GM23338 (cell line): ENCODE measurements around the gene KCNMA1.

Experiments
- CREB1 ChIP-seq: fragments of 250-450 bp; sonication (Bioruptor Pico); IDR thresholded peaks from 2 replicates; pipeline ENCODE4 v1.5.0; 2020; ENCODE audit warnings: low read depth, mild to moderate bottlenecking, moderate library complexity
- CTCF ChIP-seq, 2 experiments: fragments of 200-600 bp in 1 of 2; sonication (generic) in 1 of 2; conservative IDR thresholded peaks; 2 replicates each; pipeline versions ENCODE4 v1.5.1 to v1.6.1; 2016 to 2017; ENCODE audit warnings: antibody characterized with exemption in 2 of 2, low read depth in 2 of 2, mild to moderate bottlenecking in 2 of 2, moderate library complexity in 1 of 2
- ETS1 ChIP-seq: IDR thresholded peaks from 2 replicates; pipeline ENCODE4 v1.6.1; 2016; ENCODE audit warnings: antibody characterized with exemption
- EZH2 ChIP-seq: fragments of 200-600 bp; sonication (generic); IDR thresholded peaks from one replicate; pipeline ENCODE4 v1.8.0; 2017; ENCODE audit warnings: antibody characterized with exemption, mild to moderate bottlenecking, low read depth; ENCODE audit not compliant: unreplicated experiment
- EZH2phosphoT487 ChIP-seq: fragments of 200-600 bp; sonication (generic); IDR thresholded peaks from one replicate; pipeline ENCODE4 v1.8.1; 2018; ENCODE audit warnings: antibody characterized with exemption; ENCODE audit not compliant: unreplicated experiment
- JUNB ChIP-seq: IDR thresholded peaks from one replicate; pipeline ENCODE4 v1.6.1; 2016; ENCODE audit warnings: antibody characterized with exemption; ENCODE audit not compliant: unreplicated experiment
- NANOG ChIP-seq: IDR thresholded peaks from 2 replicates; pipeline ENCODE4 v1.6.1; 2016; ENCODE audit warnings: antibody characterized with exemption, borderline replicate concordance
- POLR2AphosphoS5 ChIP-seq: IDR thresholded peaks from 2 replicates; pipeline ENCODE4 v1.6.1; 2016; ENCODE audit warnings: antibody characterized with exemption, low read depth
- REST ChIP-seq: IDR thresholded peaks from one replicate; pipeline ENCODE4 v1.6.1; 2018; ENCODE audit warnings: antibody characterized with exemption; ENCODE audit not compliant: unreplicated experiment
- STAT1 ChIP-seq: IDR thresholded peaks from one replicate; pipeline ENCODE4 v1.6.1; 2016; ENCODE audit warnings: antibody characterized with exemption; ENCODE audit not compliant: unreplicated experiment
- ZNF114 ChIP-seq: fragments of 250-450 bp; sonication (Bioruptor Pico); IDR thresholded peaks from 2 replicates; pipeline ENCODE4 v1.5.0; 2020; ENCODE audit warnings: mild to moderate bottlenecking, moderate library complexity
- ZNF331 ChIP-seq: fragments of 250-450 bp; sonication (Bioruptor Pico); IDR thresholded peaks from 2 replicates; pipeline ENCODE4 v1.5.0; 2020; ENCODE audit warnings: low read depth, mild to moderate bottlenecking, moderate library complexity
- ZNF462 ChIP-seq: fragments of 250-450 bp; sonication (Bioruptor Pico); IDR thresholded peaks from 2 replicates; pipeline ENCODE4 v1.5.0; 2020; ENCODE audit warnings: mild to moderate bottlenecking, moderate library complexity

- TF ChIP-seq CTCF (conservative IDR thresholded peaks at IDR 0.05; ENCODE audit: low read depth in 2 of 2) = no peak
- no peak for TF ChIP-seq EZH2
- TF ChIP-seq REST = no peak
- no peak for TF ChIP-seq POLR2AphosphoS5
- no peak for TF ChIP-seq CREB1 (CRISPR knock-in tag)
- no peak for TF ChIP-seq STAT1
- no peak for TF ChIP-seq EZH2phosphoT487
- TF ChIP-seq NANOG = no peak
- no peak for TF ChIP-seq ZNF114
- no peak for TF ChIP-seq ZNF331
- no peak for TF ChIP-seq ETS1
- TF ChIP-seq JUNB = no peak
- TF ChIP-seq ZNF462 (CRISPR knock-in tag) = no peak
These were observed 384.0 kb downstream of the KCNMA1 start for GRCh38 chr10:77253556-77254064.
